ENCODE data around the gene FLRT2. TPM values are rescaled to one million over a fixed set of nuclear protein-coding genes. Genes with fewer than 3 reads are reported as not detected.

The FLRT2 gene
- total and polyA plus RNA-seq, 10 of the 15 experiments (the other 5 are each of a cell fraction or from before 2014, with no cell fraction given): 0.03 to 0.13 TPM; not detected in 8

GRCh38 chr14:85574853-85575616 is 45.1 kb downstream of the FLRT2 start:
- no peak overlapping the region for H3K4me3 ChIP-seq
- DNase-seq (ENCODE audit: low read depth, low spot score) (no peak), FAIRE-seq (no peak), ATAC-seq (no peak)
- no peaks in the 10 kb centered on the region for H3K27me3 ChIP-seq (replicated peaks in 1 of 2; ENCODE audit: control insufficient read depth in 2 of 2, insufficient read depth in 2 of 2, low read length in 1 of 2)
- H3K4me2 ChIP-seq (ENCODE audit: control insufficient read depth, insufficient read depth): no peak overlapping the region
- no TSS peak for BruUV-seq (replicated peaks)
- H4K20me1 ChIP-seq (ENCODE audit: control insufficient read depth, insufficient read depth): no peaks in the 10 kb centered on the region
- H3K9ac ChIP-seq (ENCODE audit: control insufficient read depth, insufficient read depth, low read length): no peak overlapping the region
- no peaks in the 10 kb centered on the region for H3K79me2 ChIP-seq (ENCODE audit: control insufficient read depth, insufficient read depth, low read length)
- POLR2A ChIA-PET: no interaction called here
- RAD21 ChIA-PET (ENCODE audit: unreplicated experiment): no interaction called here
- H3K36me3 ChIP-seq (ENCODE audit: control insufficient read depth in 2 of 2, insufficient read depth in 2 of 2, low read length in 1 of 2): no peaks in the 10 kb centered on the region
- SMC1A ChIA-PET (ENCODE audit: uncharacterized antibody, unreplicated experiment): no interaction called here
- no peak overlapping the region for H2AFZ ChIP-seq (ENCODE audit: control insufficient read depth, low read depth, low read length)
- CTCF ChIA-PET: interaction anchor here (1.7 kb wide), 1 partner anchor 8 kb away, joined by 3 read pairs; no protein-coding TSS in a partner anchor
- in situ Hi-C loops (cut with MboI) (no loop called here), intact Hi-C loops (cut with micrococcal nuclease; ENCODE audit: unreplicated experiment) (no loop called here)
- WGBS (ENCODE audit: insufficient coverage, insufficient replicate concordance, low lambda C conversion rate, missing lambda C conversion rate): 2% methylated on average over 3 of the region's 3 CpGs
- H3K4me1 ChIP-seq (ENCODE audit: control insufficient read depth, insufficient read depth, low read length): no peaks in the 10 kb centered on the region
- no peaks in the 10 kb centered on the region for H3K9me3 ChIP-seq (replicated peaks; ENCODE audit: control insufficient read depth, insufficient read depth, low read length)
- no peak overlapping the region for H3K27ac ChIP-seq (ENCODE audit: control insufficient read depth, insufficient read depth)
- TF ChIP-seq IRF3 (IDR thresholded peaks at IDR 0.05) (no peak), ZBTB33 (IDR thresholded peaks at IDR 0.05) (no peak), ZBTB11 (CRISPR knock-in tag; IDR thresholded peaks at IDR 0.05) (no peak), TCF3 (IDR thresholded peaks at IDR 0.05; ENCODE audit: borderline replicate concordance, insufficient read depth, low read depth, low read length) (no peak), IRF5 (IDR thresholded peaks at IDR 0.05; ENCODE audit: borderline replicate concordance) (no peak), IRF4 (IDR thresholded peaks at IDR 0.05; ENCODE audit: low read depth, low read length) (no peak), PRDM15 (CRISPR knock-in tag; IDR thresholded peaks at IDR 0.05) (no peak), ATF7 (IDR thresholded peaks at IDR 0.05; ENCODE audit: low read depth) (no peak), TARDBP (IDR thresholded peaks at IDR 0.05; ENCODE audit: borderline replicate concordance) (no peak), ZSCAN29 (IDR thresholded peaks at IDR 0.05) (no peak), STAT1 (conservative IDR thresholded peaks at IDR 0.05) (no peak), ZNF207 (IDR thresholded peaks at IDR 0.05; ENCODE audit: borderline replicate concordance) (no peak)

All from GM12878 (cell line).